ENCODE measurements around the gene MESP2. TPM values are rescaled to one million over a fixed set of nuclear protein-coding genes. Genes with fewer than 3 reads are reported as not detected.

MESP2 gene
- total RNA-seq, 1 experiment from 2014 or later: not detected

DNA sequence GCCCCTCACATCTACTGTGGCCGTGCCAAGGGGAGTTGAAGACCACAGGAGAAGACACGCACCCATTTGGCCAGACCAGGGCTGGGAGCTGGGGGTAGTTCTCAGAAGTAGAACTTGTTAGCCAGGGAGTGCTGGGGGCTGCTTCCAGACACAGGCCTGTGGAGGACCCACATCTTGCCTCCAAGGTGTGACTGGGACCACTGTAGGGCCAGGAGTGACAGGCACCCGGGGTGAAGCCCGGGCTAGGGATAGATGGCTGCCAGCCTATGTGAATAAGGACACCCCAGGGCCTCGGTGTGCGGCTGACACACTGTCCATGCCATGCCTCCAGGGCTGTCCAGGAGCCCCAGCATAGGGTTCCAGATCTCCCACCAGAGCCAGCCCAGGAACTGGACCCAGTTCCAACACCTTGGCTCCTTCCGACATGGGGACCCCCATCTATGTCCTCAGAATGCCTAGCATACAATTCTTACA lies 36.8 kb downstream of the MESP2 start:
- H3K4me3 Mint-ChIP-seq (ENCODE audit: unreplicated experiment): peak overlapping the region; percentile 89
- ChIA-PET CTCF (interaction anchor here (0.6 to 2.4 kb wide), 7 partner anchors 13 to 62 kb away, joined by 3 to 13 read pairs (median 4); no protein-coding TSS in a partner anchor), POLR2A (interaction anchor here (0.7 to 4.1 kb wide), 13 partner anchors 9 to 105 kb away, joined by 3 to 32 read pairs (median 4); no protein-coding TSS in a partner anchor)
- peak; percentile 39 for DNase-seq (ENCODE audit: unreplicated experiment)
- no peaks in the 10 kb centered on the region for H3K27me3 Mint-ChIP-seq (ENCODE audit: insufficient read depth, unreplicated experiment)
- no TSS peak for BruUV-seq (replicated peaks)
- H3K27ac Mint-ChIP-seq (ENCODE audit: low read depth, unreplicated experiment): peak overlapping the region; percentile 88
- no peaks in the 10 kb centered on the region for H3K9me3 Mint-ChIP-seq (ENCODE audit: unreplicated experiment)
- intact Hi-C loops (cut with micrococcal nuclease): loop anchor here (1.0 to 2.0 kb wide), 4 partner anchors 30 to 62 kb away; no protein-coding TSS in a partner anchor
- H3K36me3 Mint-ChIP-seq (ENCODE audit: insufficient read depth, unreplicated experiment): peaks cover 49% of the 10 kb centered on the region
- TF ChIP-seq, protein P1, sequence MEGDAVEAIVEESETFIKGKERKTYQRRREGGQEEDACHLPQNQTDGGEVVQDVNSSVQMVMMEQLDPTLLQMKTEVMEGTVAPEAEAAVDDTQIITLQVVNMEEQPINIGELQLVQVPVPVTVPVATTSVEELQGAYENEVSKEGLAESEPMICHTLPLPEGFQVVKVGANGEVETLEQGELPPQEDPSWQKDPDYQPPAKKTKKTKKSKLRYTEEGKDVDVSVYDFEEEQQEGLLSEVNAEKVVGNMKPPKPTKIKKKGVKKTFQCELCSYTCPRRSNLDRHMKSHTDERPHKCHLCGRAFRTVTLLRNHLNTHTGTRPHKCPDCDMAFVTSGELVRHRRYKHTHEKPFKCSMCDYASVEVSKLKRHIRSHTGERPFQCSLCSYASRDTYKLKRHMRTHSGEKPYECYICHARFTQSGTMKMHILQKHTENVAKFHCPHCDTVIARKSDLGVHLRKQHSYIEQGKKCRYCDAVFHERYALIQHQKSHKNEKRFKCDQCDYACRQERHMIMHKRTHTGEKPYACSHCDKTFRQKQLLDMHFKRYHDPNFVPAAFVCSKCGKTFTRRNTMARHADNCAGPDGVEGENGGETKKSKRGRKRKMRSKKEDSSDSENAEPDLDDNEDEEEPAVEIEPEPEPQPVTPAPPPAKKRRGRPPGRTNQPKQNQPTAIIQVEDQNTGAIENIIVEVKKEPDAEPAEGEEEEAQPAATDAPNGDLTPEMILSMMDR (IDR thresholded peaks at IDR 0.05; ENCODE audit: unreplicated experiment): no peak
- H3K4me1 Mint-ChIP-seq (ENCODE audit: insufficient read depth, unreplicated experiment): peaks cover 28% of the 10 kb centered on the region

DNA sequence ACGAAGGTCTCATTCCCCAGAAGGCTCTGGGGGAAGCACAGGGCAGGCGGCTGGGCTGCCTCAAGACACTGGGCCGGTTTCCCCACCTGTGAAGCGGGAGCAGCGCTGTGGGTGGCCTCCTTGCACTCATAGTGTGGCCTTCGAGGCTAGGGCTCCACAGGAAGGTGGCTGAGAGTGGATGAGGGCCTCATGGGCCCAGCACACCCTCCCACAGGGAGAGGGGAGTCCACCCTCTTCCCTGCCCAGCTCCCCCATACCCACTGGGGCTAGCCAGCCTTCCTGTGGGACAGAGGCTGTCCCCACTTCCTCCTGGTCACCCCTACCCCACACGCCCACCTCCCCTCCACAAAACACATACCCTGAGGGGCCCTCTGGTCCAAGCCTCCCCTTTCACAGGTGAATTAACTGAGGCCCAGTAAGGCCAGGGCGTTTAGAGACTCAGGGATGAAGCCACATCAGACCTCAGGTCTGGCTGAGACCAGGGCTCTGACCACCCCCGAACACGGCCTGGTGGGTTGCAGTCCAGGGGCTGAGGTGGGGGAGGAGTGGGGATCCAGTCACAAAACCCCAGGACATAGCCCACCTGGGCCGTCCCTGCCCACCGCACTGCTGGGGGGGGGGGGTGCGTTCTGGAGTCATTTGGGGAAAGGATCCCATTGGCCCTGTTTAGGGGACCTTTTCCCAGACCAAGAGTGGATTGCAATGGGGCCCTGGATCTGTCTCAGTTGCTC lies 37.4 kb downstream of the MESP2 start:
- Mint-ChIP-seq H3K36me3 (ENCODE audit: insufficient read depth, unreplicated experiment) (peaks cover 43% of the 10 kb centered on the region), H3K9me3 (ENCODE audit: unreplicated experiment) (no peaks in the 10 kb centered on the region), H3K27me3 (ENCODE audit: insufficient read depth, unreplicated experiment) (no peaks in the 10 kb centered on the region), H3K4me3 (ENCODE audit: unreplicated experiment) (peak overlapping the region; percentile 89), H3K4me1 (ENCODE audit: insufficient read depth, unreplicated experiment) (peaks cover 23% of the 10 kb centered on the region), H3K27ac (ENCODE audit: low read depth, unreplicated experiment) (peak overlapping the region; percentile 88)
- CTCF ChIA-PET: interaction anchor here (1.6 to 2.4 kb wide), 3 partner anchors 52 to 61 kb away, joined by 3 to 13 read pairs (median 6); no protein-coding TSS in a partner anchor
- TF ChIP-seq, protein P1 (IDR thresholded peaks at IDR 0.05; ENCODE audit: unreplicated experiment): no peak
- BruUV-seq (replicated peaks): TSS peak; percentile 18
- intact Hi-C loops (cut with micrococcal nuclease): loop anchor here (2.0 kb wide), 3 partner anchors 31 to 61 kb away; no protein-coding TSS in a partner anchor
- POLR2A ChIA-PET: interaction anchor here (0.5 to 4.1 kb wide), 11 partner anchors 8 to 224 kb away, joined by 3 to 32 read pairs (median 4); no protein-coding TSS in a partner anchor
- DNase-seq (ENCODE audit: unreplicated experiment): peak; percentile 38

DNA sequence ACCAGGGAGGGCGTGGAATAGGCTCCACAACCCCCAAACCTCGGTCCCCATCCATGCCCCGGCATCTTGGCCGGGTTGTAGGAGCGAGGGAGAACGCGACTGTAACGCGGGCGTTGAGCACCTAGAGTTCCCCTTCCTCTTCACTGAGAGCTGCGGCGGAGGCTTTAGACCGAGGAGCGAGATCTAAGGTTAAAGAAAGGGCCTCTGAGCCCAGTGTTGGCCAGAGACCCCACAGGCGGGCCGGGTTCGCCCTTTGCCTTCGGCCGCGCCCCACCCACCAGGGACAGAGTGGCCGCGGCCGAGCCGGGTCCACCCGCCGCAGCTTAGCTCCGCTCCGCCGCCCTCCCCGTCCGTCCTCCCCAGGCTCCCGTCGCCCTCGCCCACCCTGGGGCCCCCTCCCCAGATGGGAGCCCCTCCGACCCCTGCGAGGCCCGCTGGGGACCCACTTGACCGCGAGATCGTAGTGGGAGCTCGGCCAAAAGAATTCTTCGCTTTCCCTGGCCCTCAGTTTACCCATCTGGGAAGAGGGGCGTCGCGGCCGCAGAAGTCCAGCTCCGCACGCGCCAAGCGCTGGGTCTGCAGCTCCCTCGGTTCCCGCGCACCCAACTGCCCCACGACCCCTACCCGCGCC lies 38.1 kb downstream of the MESP2 start:
- Mint-ChIP-seq H3K9me3 (ENCODE audit: unreplicated experiment) (no peaks in the 10 kb centered on the region), H3K36me3 (ENCODE audit: insufficient read depth, unreplicated experiment) (peaks cover 40% of the 10 kb centered on the region), H3K4me1 (ENCODE audit: insufficient read depth, unreplicated experiment) (peaks cover 23% of the 10 kb centered on the region), H3K27me3 (ENCODE audit: insufficient read depth, unreplicated experiment) (no peaks in the 10 kb centered on the region), H3K4me3 (ENCODE audit: unreplicated experiment) (peak overlapping the region; percentile 89), H3K27ac (ENCODE audit: low read depth, unreplicated experiment) (peak overlapping the region; percentile 88)
- BruUV-seq (replicated peaks): no TSS peak
- ChIA-PET CTCF (interaction anchor here (0.6 to 1.4 kb wide), 5 partner anchors 23 to 285 kb away, joined by 3 to 7 read pairs (median 3); no protein-coding TSS in a partner anchor), POLR2A (interaction anchor here (0.5 to 4.1 kb wide), 10 partner anchors 8 to 223 kb away, joined by 3 to 32 read pairs (median 4); no protein-coding TSS in a partner anchor)
- intact Hi-C loops (cut with micrococcal nuclease): no loop called here
- TF ChIP-seq, protein P1 (IDR thresholded peaks at IDR 0.05; ENCODE audit: unreplicated experiment): no peak
- DNase-seq (ENCODE audit: unreplicated experiment): peak; percentile 42

DNA sequence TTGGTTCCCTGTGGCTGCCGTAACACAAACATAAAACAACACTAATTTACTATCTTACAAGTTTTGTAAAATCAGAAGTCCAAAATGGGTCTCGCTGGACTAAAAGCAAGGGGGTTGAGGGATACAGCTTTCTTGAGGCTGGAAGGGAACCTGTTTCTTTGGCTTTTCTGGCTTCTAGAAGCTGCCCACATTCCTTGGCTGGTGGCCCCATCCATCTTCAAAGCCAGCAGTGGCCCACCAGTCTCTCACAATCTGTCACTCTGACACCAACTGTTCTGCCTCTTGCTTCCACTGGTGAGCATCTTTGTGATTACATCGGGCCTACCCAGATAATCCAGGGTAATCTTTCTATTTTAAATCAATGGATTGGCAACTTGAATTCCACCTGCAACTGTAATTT lies 39.6 kb downstream of the MESP2 start:
- intact Hi-C loops (cut with micrococcal nuclease): no loop called here
- no peaks in the 10 kb centered on the region for H3K27me3 Mint-ChIP-seq (ENCODE audit: insufficient read depth, unreplicated experiment)
- H3K4me1 Mint-ChIP-seq (ENCODE audit: insufficient read depth, unreplicated experiment): peaks cover 17% of the 10 kb centered on the region
- no peak for DNase-seq (ENCODE audit: unreplicated experiment)
- TF ChIP-seq, protein P1 (IDR thresholded peaks at IDR 0.05; ENCODE audit: unreplicated experiment): no peak
- no TSS peak for BruUV-seq (replicated peaks)
- peaks cover 26% of the 10 kb centered on the region for H3K36me3 Mint-ChIP-seq (ENCODE audit: insufficient read depth, unreplicated experiment)
- peak overlapping the region; percentile 89 for H3K4me3 Mint-ChIP-seq (ENCODE audit: unreplicated experiment)
- ChIA-PET CTCF (interaction anchor here (0.6 to 1.4 kb wide), 4 partner anchors 59 to 610 kb away, joined by 3 to 7 read pairs (median 4); no protein-coding TSS in a partner anchor), POLR2A (interaction anchor here (0.7 to 4.1 kb wide), 5 partner anchors 21 to 503 kb away, joined by 3 to 32 read pairs (median 4); no protein-coding TSS in a partner anchor)
- no peaks in the 10 kb centered on the region for H3K9me3 Mint-ChIP-seq (ENCODE audit: unreplicated experiment)
- H3K27ac Mint-ChIP-seq (ENCODE audit: low read depth, unreplicated experiment): no peak overlapping the region
